Measurements from ENCODE around the gene CDH23. TPM values are rescaled to one million over a fixed set of nuclear protein-coding genes. Genes with fewer than 3 reads are reported as not detected.

The CDH23 gene
- total RNA-seq, 1 donor from 2014 or later: 4.5 TPM

DNA sequence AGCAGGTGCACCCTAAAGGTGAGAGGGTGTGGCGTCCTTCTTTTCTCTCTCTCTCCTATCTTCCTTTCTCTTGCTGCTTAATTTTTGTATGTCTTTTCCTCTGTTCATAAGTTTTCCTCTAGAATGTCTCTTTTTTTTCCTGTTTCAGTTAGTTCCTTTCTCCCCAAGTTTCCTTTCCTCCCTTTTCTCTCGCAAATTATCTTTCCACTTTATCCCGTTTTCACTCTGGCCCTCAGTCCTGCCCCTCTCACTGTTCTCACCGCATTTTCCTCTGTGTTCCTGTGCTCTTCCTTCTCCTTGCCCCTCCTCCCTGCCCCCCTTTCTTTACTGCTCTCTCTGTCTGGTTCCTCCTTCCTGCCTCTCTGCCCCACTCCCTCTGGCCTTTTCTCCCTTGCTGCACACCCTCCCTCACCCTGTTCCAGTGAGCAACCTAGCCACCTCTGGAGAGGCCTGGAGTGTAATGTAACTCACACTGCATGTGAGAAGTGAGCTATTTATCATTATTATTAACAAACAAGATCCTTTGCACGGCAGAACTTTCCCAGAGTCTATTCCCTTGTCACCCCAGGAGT lies 164.4 kb downstream of the CDH23 start:
- Histone ChIP-seq H3K4me1 (no peaks in the 10 kb centered on the region), H3K27ac (replicated peaks) (no peak overlapping the region), H3K9me3 (replicated peaks) (no peaks in the 10 kb centered on the region), H3K4me3 (no peak overlapping the region), H3K36me3 (no peaks in the 10 kb centered on the region), H3K27me3 (ENCODE audit: low read depth) (peaks cover 11% of the 10 kb centered on the region)
- intact Hi-C loops (cut with micrococcal nuclease): no loop called here
- no peak for DNase-seq
- TF ChIP-seq, protein P1, sequence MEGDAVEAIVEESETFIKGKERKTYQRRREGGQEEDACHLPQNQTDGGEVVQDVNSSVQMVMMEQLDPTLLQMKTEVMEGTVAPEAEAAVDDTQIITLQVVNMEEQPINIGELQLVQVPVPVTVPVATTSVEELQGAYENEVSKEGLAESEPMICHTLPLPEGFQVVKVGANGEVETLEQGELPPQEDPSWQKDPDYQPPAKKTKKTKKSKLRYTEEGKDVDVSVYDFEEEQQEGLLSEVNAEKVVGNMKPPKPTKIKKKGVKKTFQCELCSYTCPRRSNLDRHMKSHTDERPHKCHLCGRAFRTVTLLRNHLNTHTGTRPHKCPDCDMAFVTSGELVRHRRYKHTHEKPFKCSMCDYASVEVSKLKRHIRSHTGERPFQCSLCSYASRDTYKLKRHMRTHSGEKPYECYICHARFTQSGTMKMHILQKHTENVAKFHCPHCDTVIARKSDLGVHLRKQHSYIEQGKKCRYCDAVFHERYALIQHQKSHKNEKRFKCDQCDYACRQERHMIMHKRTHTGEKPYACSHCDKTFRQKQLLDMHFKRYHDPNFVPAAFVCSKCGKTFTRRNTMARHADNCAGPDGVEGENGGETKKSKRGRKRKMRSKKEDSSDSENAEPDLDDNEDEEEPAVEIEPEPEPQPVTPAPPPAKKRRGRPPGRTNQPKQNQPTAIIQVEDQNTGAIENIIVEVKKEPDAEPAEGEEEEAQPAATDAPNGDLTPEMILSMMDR (IDR thresholded peaks at IDR 0.05; ENCODE audit: borderline replicate concordance): no peak

- TF ChIP-seq, protein P1 (IDR thresholded peaks at IDR 0.05; ENCODE audit: borderline replicate concordance): no peak
- H3K9me3 ChIP-seq (replicated peaks): no peaks in the 10 kb centered on the region
- H3K27ac ChIP-seq (replicated peaks): no peak overlapping the region
- H3K4me3 ChIP-seq: no peak overlapping the region
- H3K27me3 ChIP-seq (ENCODE audit: low read depth): peaks cover 11% of the 10 kb centered on the region
- H3K36me3 ChIP-seq: no peaks in the 10 kb centered on the region
- H3K4me1 ChIP-seq: no peaks in the 10 kb centered on the region
- intact Hi-C loops (cut with micrococcal nuclease): no loop called here
- DNase-seq: no peak
Observed at GRCh38 chr10:71562181-71562580, 165.5 kb downstream of the CDH23 start.

GRCh38 chr10:71562904-71563303 lies 166.2 kb downstream of the CDH23 start:
- intact Hi-C loops (cut with micrococcal nuclease): no loop called here
- no peak for DNase-seq

DNA sequence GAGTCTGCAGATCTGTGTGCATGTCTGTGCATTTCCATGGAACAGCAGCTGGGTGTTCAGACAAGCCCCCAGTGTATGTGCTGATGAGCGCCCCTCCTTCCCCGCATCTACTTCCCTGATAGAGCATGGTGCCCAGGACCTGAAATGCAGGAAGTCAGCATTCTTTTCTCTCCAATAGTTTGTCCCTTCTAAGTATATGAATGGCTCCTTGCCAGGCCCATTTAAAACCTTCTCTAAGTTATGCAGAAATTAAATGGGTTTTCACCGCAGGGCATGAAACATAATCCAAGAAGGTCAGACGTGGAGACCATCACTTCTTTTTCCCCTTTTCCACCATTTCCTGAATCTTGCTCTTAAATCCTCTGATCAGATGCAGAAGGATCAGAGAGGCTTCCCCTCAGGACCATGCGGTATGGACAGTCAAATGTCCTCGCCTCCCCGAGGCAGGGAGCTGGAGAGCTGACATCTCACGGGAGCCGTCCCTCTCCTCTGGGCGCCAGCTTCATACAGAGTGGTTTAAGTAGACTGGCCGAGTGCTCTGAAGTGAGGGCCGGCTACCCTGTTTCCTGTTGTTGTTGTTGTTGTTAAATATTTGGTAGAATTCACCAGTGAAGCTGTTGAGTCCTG lies 167.6 kb downstream of the CDH23 start:
- no peak for DNase-seq
- no peaks in the 10 kb centered on the region for H3K36me3 ChIP-seq
- intact Hi-C loops (cut with micrococcal nuclease): no loop called here
- H3K4me1 ChIP-seq: no peaks in the 10 kb centered on the region
- H3K27ac ChIP-seq (replicated peaks): no peak overlapping the region
- H3K27me3 ChIP-seq (ENCODE audit: low read depth): peaks cover 11% of the 10 kb centered on the region
- H3K9me3 ChIP-seq (replicated peaks): no peaks in the 10 kb centered on the region
- H3K4me3 ChIP-seq: no peak overlapping the region
- TF ChIP-seq, protein P1 (IDR thresholded peaks at IDR 0.05; ENCODE audit: borderline replicate concordance): no peak

More at GRCh38 chr10:71562904-71563303, 166.2 kb downstream of the CDH23 start:
- H3K36me3 ChIP-seq: no peaks in the 10 kb centered on the region
- no peaks in the 10 kb centered on the region for H3K9me3 ChIP-seq (replicated peaks)
- TF ChIP-seq, protein P1 (IDR thresholded peaks at IDR 0.05; ENCODE audit: borderline replicate concordance): no peak
- no peak overlapping the region for H3K27ac ChIP-seq (replicated peaks)
- peaks cover 11% of the 10 kb centered on the region for H3K27me3 ChIP-seq (ENCODE audit: low read depth)
- no peaks in the 10 kb centered on the region for H3K4me1 ChIP-seq
- no peak overlapping the region for H3K4me3 ChIP-seq

GRCh38 chr10:71565284-71566000 lies 168.7 kb downstream of the CDH23 start:
- no peak for DNase-seq
- H3K27ac ChIP-seq (replicated peaks): no peak overlapping the region
- intact Hi-C loops (cut with micrococcal nuclease): no loop called here
- TF ChIP-seq, protein P1 (IDR thresholded peaks at IDR 0.05; ENCODE audit: borderline replicate concordance): no peak
- no peaks in the 10 kb centered on the region for H3K4me1 ChIP-seq
- no peaks in the 10 kb centered on the region for H3K9me3 ChIP-seq (replicated peaks)
- H3K36me3 ChIP-seq: no peaks in the 10 kb centered on the region
- H3K27me3 ChIP-seq (ENCODE audit: low read depth): peaks cover 3% of the 10 kb centered on the region
- H3K4me3 ChIP-seq: no peak overlapping the region
